HEK293 (cell line): ENCODE data around the gene CMBL.

Experiments
- CTCF ChIA-PET: fragments of 350-600 bp; formaldehyde crosslinking; extraction: SDS; loops from one replicate; lab custom pipeline; 2021; ENCODE audit warnings: antibody characterized with exemption; lab: Yijun Ruan, JAX
- POLR2A ChIA-PET: fragments of 300-600 bp; formaldehyde crosslinking; extraction: SDS; loops from one replicate; lab custom pipeline; 2020; ENCODE audit warnings: antibody characterized with exemption, inconsistent platforms; lab: Yijun Ruan, JAX
- H3K27ac ChIP-seq: fragments of 200-500 bp; sonication (Bioruptor generic); 2 replicates; pipeline ENCODE4 v1.5.1; 2014; ENCODE audit warnings: low read depth, low read length, control low read depth, inconsistent platforms; ENCODE audit errors: extremely low read depth
- H3K36me3 ChIP-seq, 2 experiments: fragments of 200-500 bp in 1 of 2; sonication (Bioruptor generic) in 1 of 2; 1 replicate in 1 of 2; 2 replicates in 1 of 2; pipeline ENCODE4 v1.5.1; 2014 to 2017; ENCODE audit warnings: inconsistent platforms in 2 of 2, low read length in 2 of 2; ENCODE audit not compliant: control insufficient read depth in 2 of 2, insufficient read depth in 1 of 2
- H3K4me1 ChIP-seq: fragments of 200-500 bp; sonication (Bioruptor generic); 2 replicates; pipeline ENCODE4 v1.5.1; 2014; ENCODE audit warnings: mild to moderate bottlenecking, low read length, inconsistent platforms; ENCODE audit not compliant: control insufficient read depth, insufficient read depth
- H3K4me3 ChIP-seq: 2 replicates; pipeline ENCODE4 v1.5.1; 2011; ENCODE audit warnings: low read depth, mild to moderate bottlenecking, control low read depth, low read length, moderate library complexity
- H3K9me3 ChIP-seq: fragments of 200-500 bp; sonication (Bioruptor generic); 2 replicates; pipeline ENCODE4 v1.5.1; 2014; ENCODE audit warnings: low read depth, low read length, inconsistent platforms; ENCODE audit not compliant: control insufficient read depth, insufficient read depth
- ATF2 ChIP-seq: fragments of 450-650 bp; formaldehyde crosslinking; IDR thresholded peaks from 2 replicates; pipeline ENCODE4 v1.5.1; 2016; ENCODE audit warnings: missing biosample characterization, missing genetic modification characterization, low read depth
- CTCF ChIP-seq: fragments of 450-650 bp; formaldehyde crosslinking; IDR thresholded peaks from 2 replicates; pipeline ENCODE4 v1.5.1; 2016; ENCODE audit warnings: missing biosample characterization, missing genetic modification characterization
- KLF17 ChIP-seq: fragments of 450-650 bp; formaldehyde crosslinking; IDR thresholded peaks from 2 replicates; pipeline ENCODE4 v1.5.1; 2016; ENCODE audit warnings: missing biosample characterization, missing genetic modification characterization
- OSR2 ChIP-seq: fragments of 450-650 bp; formaldehyde crosslinking; IDR thresholded peaks from 2 replicates; pipeline ENCODE4 v1.5.1; 2016; ENCODE audit warnings: missing biosample characterization, missing genetic modification characterization
- SALL2 ChIP-seq: fragments of 450-650 bp; formaldehyde crosslinking; IDR thresholded peaks from 2 replicates; pipeline ENCODE4 v1.5.0; 2017; ENCODE audit warnings: missing biosample characterization, mild to moderate bottlenecking, missing genetic modification characterization, borderline replicate concordance
- SCRT1 ChIP-seq: fragments of 450-650 bp; formaldehyde crosslinking; IDR thresholded peaks from 2 replicates; pipeline ENCODE4 v1.5.1; 2016; ENCODE audit warnings: missing biosample characterization, missing genetic modification characterization, borderline replicate concordance
- SCRT2 ChIP-seq: fragments of 450-650 bp; formaldehyde crosslinking; IDR thresholded peaks from 2 replicates; pipeline ENCODE4 v1.5.1; 2016; ENCODE audit warnings: missing biosample characterization, missing genetic modification characterization
- SP7 ChIP-seq: fragments of 450-650 bp; formaldehyde crosslinking; IDR thresholded peaks from 2 replicates; pipeline ENCODE4 v1.5.1; 2016; ENCODE audit warnings: missing biosample characterization, missing genetic modification characterization
- ZBTB21 ChIP-seq: fragments of 450-650 bp; formaldehyde crosslinking; IDR thresholded peaks from 2 replicates; pipeline ENCODE4 v1.5.1; 2017; ENCODE audit warnings: missing biosample characterization, missing genetic modification characterization
- ZBTB49 ChIP-seq: fragments of 450-650 bp; formaldehyde crosslinking; IDR thresholded peaks from 2 replicates; pipeline ENCODE4 v1.5.1; 2016; ENCODE audit warnings: missing biosample characterization, missing genetic modification characterization, low read depth
- ZEB2 ChIP-seq: fragments of 450-650 bp; formaldehyde crosslinking; IDR thresholded peaks from 2 replicates; pipeline ENCODE4 v1.5.1; 2016; ENCODE audit warnings: missing biosample characterization, missing genetic modification characterization
- ZNF10 ChIP-seq: fragments of 450-650 bp; formaldehyde crosslinking; IDR thresholded peaks from 2 replicates; pipeline ENCODE4 v1.5.1; 2017; ENCODE audit warnings: missing biosample characterization, missing genetic modification characterization
- ZNF121 ChIP-seq: fragments of 450-650 bp; formaldehyde crosslinking; IDR thresholded peaks from 2 replicates; pipeline ENCODE4 v1.5.1; 2016; ENCODE audit warnings: missing biosample characterization, missing genetic modification characterization
- ZNF184 ChIP-seq: fragments of 450-650 bp; IDR thresholded peaks from 2 replicates; pipeline ENCODE4 v1.5.1; 2018; ENCODE audit warnings: missing biosample characterization, mild to moderate bottlenecking, missing genetic modification characterization
- ZNF518A ChIP-seq: fragments of 450-650 bp; formaldehyde crosslinking; conservative IDR thresholded peaks from 2 replicates; pipeline ENCODE4 v1.5.1; 2016; ENCODE audit warnings: low read depth, missing biosample characterization, missing genetic modification characterization
- ZNF561 ChIP-seq: fragments of 450-650 bp; IDR thresholded peaks from 2 replicates; pipeline ENCODE4 v1.5.1; 2018; ENCODE audit warnings: missing biosample characterization, missing genetic modification characterization, borderline replicate concordance
- ZNF624 ChIP-seq: fragments of 450-650 bp; formaldehyde crosslinking; IDR thresholded peaks from 2 replicates; pipeline ENCODE4 v1.5.1; 2017; ENCODE audit warnings: missing biosample characterization, missing genetic modification characterization
- ZNF629 ChIP-seq: fragments of 450-650 bp; formaldehyde crosslinking; IDR thresholded peaks from 2 replicates; pipeline ENCODE4 v1.5.1; 2017; ENCODE audit warnings: missing biosample characterization, missing genetic modification characterization
- ZNF654 ChIP-seq: fragments of 450-650 bp; formaldehyde crosslinking; IDR thresholded peaks from 2 replicates; pipeline ENCODE4 v1.5.1; 2016; ENCODE audit warnings: low read depth, missing biosample characterization, missing genetic modification characterization
- ZNF660 ChIP-seq: fragments of 450-650 bp; IDR thresholded peaks from 2 replicates; pipeline ENCODE4 v1.5.1; 2018; ENCODE audit warnings: missing biosample characterization, mild to moderate bottlenecking, missing genetic modification characterization

Gene CMBL

GRCh38 chr5:10235350-10235749 is 72.4 kb downstream of the CMBL start:
- ChIA-PET CTCF (interaction anchor here (0.7 kb wide), 1 partner anchor 99 kb away, joined by 5 read pairs; no protein-coding TSS in a partner anchor), POLR2A (no interaction called here)
- Histone ChIP-seq H3K9me3 (no peaks in the 10 kb centered on the region), H3K4me1 (no peaks in the 10 kb centered on the region), H3K4me3 (no peak overlapping the region), H3K36me3 (peaks cover 7 to 19% of the 10 kb centered on the region in 2 experiments), H3K27ac (no peak overlapping the region)
- TF ChIP-seq KLF17 (tag by site-specific recombination), result no peak
- TF ChIP-seq ZNF624 (tag by site-specific recombination), result no peak
- TF ChIP-seq SP7 (tag by site-specific recombination), result no peak
- TF ChIP-seq ATF2 (tag by site-specific recombination), result no peak
- TF ChIP-seq ZNF184 (tag by site-specific recombination), result no peak
- no peak for TF ChIP-seq ZBTB49 (tag by site-specific recombination)

- H3K27ac ChIP-seq, result no peak overlapping the region
- ChIA-PET CTCF (interaction anchor here (0.8 to 1.1 kb wide), 3 partner anchors 9 to 32 kb away, joined by 3 to 4 read pairs (median 3); partner anchors contain the start of gene ATPSCKMT), POLR2A (interaction anchor here (0.5 to 2.1 kb wide), 2 partner anchors 17 to 35 kb away, joined by 3 to 7 read pairs; partner anchors contain the start of genes ATPSCKMT and CCT5)
- no peaks in the 10 kb centered on the region for H3K9me3 ChIP-seq
- H3K36me3 ChIP-seq, result peaks cover 13 to 14% of the 10 kb centered on the region in 2 experiments
- H3K4me3 ChIP-seq, result no peak overlapping the region
- no peaks in the 10 kb centered on the region for H3K4me1 ChIP-seq
- peak; percentile 31; the same call in 1 of the 2 replicates for TF ChIP-seq ZEB2 (tag by site-specific recombination)
- peak; percentile 42; the same call in 1 of the 2 replicates for TF ChIP-seq ZNF629
- TF ChIP-seq ZNF518A (tag by site-specific recombination), result 0 out of 2 replicates have a peak, but pooled peaks have one; percentile 12
- 0 out of 2 replicates have a peak, but pooled peaks have one; percentile 69 for TF ChIP-seq ZNF660 (tag by site-specific recombination)
- peak; percentile 91 for TF ChIP-seq SCRT2 (tag by site-specific recombination)
- 0 out of 2 replicates have a peak, but pooled peaks have one; percentile 38 for TF ChIP-seq ZNF184 (tag by site-specific recombination)
- TF ChIP-seq ZNF10 (tag by site-specific recombination), result 0 out of 2 replicates have a peak, but pooled peaks have one; percentile 34
- no peak for TF ChIP-seq ZNF121 (tag by site-specific recombination)
- TF ChIP-seq ZNF654, result peak; percentile 64
- TF ChIP-seq CTCF (tag by site-specific recombination), result 0 out of 2 replicates have a peak, but pooled peaks have one; percentile 28
- TF ChIP-seq OSR2 (tag by site-specific recombination), result 0 out of 2 replicates have a peak, but pooled peaks have one; percentile 26
- peak; percentile 78 for TF ChIP-seq SCRT1 (tag by site-specific recombination)
- 0 out of 2 replicates have a peak, but pooled peaks have one; percentile 44 for TF ChIP-seq ZNF561 (tag by site-specific recombination)
- TF ChIP-seq ZBTB21 (tag by site-specific recombination), result no peak
- TF ChIP-seq SALL2 (tag by site-specific recombination), result no peak
Measured at GRCh38 chr5:10233505-10233904, 74.2 kb downstream of the CMBL start.
